GM19468 (cell line): ENCODE results near the gene LAMA3.
"Not testable (repeated sequence)": the region's sequence is repeated elsewhere in the genome, so short reads cannot be mapped to it uniquely, and the experiment has no call there.

ENCODE experiments used
- ATAC-seq: cut with Tn5 transposase; IDR thresholded peaks from one replicate; pipeline ENCODE4 v1.9.1; 2021; ENCODE audit warnings: mild to moderate bottlenecking, moderate library complexity, moderate number of reproducible peaks; ENCODE audit not compliant: unreplicated experiment; ENCODE audit errors: extremely low read depth

LAMA3 gene

DNA sequence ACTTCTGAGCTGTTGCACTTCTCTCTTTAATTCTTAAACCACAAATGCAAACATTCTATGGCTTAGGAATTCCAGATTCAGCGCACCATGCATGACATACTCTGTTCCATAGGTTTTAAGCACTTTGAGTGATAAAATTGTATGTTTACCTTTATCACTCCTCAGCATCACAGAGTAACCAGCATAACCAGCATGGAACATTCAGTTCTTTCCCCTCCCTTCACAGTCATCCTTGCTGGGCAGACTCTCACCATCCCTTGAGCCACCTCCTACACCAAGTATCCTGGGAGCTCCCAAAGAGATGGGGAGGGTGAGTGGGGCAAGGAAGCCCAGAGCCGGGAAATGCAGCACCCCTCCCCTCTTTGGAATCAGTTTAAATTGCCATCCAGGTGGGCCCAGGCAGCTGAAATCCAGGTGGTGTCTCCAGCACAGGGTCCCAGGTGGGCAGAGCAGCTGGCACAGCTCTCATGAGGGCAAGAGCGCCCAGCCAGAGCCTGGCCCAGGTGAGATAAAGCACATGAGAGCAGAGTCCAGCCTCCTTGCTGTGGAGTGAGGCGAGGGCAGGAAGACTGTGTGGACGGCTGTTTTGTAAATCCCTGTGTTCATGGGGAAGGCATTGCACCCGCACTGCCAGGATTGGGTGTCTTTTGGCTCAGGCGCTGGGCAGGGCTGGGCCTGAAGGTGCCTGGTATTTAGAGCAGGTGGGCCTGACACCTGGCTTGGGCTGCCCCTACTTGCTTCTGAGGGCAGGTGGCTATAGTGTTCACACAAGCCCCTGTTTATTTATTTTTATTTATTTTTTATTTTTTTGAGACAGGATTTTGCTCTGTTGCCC, 36.8 kb downstream of the LAMA3 start:
- ATAC-seq, result no peak

DNA sequence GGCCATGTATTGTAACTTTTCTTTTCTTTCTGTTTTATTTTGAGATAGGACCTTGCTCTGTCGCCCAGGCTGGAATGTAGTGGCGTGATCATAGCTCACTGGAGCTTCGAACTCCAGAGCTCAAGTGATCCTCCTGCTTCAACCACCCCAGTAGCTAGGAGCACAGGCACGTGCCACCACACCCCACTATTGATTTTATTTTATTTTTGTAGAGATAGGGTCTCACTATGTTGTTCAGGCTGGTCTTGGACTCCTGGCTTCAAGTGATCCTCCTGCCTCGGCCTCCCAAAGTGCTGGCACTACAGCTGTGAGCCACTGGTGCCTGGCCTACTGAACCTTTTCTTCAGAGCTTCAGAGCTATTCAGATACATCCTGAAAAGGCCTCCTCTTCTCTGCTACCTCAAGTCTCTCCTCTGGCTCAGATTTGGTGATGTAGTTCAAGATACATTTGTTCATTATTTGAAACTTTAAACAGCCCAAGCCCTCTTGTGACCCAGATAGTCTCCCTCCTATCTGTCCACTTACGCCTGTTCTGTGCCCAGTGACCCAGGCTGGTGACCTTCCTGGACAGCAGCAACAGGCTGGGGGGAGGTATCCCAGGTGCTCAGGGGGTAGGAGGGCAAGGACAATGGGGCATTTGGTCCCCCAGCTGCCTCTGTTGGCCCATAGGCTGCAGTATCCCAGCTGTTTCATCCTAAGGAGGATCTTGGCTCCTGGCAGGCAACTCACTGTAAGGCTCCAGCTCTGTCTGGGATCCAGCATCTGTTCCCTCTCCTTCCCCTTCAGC, 38.6 kb downstream of the LAMA3 start:
- no peak for ATAC-seq

GRCh38 chr18:23730857-23731256, 41.6 kb downstream of the LAMA3 start:
- ATAC-seq, result no peak

DNA sequence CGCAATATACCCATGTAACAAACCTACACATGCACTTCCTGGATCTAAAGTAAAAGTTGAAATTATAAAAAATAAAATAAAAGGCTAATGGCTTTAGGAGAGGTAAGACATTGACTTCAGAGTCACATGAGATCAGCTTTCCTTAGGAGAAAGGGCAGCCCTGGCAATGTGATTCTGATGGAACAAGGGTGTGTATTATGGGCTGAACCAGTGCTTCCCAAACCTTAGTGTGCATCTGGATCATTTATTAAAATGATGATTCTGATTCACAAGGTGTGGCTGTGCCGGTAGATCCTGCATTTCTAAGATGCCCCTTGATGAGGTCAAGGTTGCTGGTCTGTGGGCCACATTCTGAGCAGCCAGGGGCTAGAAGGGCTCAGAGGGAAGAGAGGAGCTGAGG, 42.6 kb downstream of the LAMA3 start:
- no peak for ATAC-seq

- ATAC-seq, result no peak
Measured at GRCh38 chr18:23732439-23732838, 43.2 kb downstream of the LAMA3 start.

GRCh38 chr18:23733265-23733664, 44.0 kb downstream of the LAMA3 start:
- ATAC-seq, result not testable (repeated sequence)

- ATAC-seq, result no peak
Measured at GRCh38 chr18:23733895-23734294, 44.6 kb downstream of the LAMA3 start.

- no peak for ATAC-seq
Measured at GRCh38 chr18:23735021-23735464, 45.8 kb downstream of the LAMA3 start.

- ATAC-seq, result no peak
Measured at GRCh38 chr18:23737578-23737977, 48.3 kb downstream of the LAMA3 start.

- no peak for ATAC-seq
Measured at GRCh38 chr18:23738151-23738550, 48.9 kb downstream of the LAMA3 start.

GRCh38 chr18:23738575-23738974, 49.3 kb downstream of the LAMA3 start:
- ATAC-seq, result no peak

GRCh38 chr18:23740105-23740830, 51.0 kb downstream of the LAMA3 start:
- no peak for ATAC-seq

DNA sequence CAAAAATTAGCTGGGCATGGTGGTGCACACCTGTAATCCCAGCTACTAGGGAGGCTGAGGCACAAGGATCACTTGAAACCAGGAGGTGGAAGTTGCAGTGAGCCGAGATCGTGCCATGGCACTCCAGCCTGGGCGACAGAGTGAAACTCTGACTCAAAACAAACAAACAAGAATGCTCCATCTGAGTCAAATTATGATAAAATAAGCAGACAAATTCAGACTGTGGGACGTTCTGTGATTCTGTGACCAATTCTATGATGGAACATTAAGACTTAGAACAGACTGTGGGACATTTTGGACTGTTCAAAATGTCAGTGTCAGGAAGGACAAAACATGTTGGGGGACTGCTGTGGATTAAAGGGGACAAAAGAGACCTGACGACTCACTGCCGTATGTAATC, 52.7 kb downstream of the LAMA3 start:
- ATAC-seq, result not testable (repeated sequence)

DNA sequence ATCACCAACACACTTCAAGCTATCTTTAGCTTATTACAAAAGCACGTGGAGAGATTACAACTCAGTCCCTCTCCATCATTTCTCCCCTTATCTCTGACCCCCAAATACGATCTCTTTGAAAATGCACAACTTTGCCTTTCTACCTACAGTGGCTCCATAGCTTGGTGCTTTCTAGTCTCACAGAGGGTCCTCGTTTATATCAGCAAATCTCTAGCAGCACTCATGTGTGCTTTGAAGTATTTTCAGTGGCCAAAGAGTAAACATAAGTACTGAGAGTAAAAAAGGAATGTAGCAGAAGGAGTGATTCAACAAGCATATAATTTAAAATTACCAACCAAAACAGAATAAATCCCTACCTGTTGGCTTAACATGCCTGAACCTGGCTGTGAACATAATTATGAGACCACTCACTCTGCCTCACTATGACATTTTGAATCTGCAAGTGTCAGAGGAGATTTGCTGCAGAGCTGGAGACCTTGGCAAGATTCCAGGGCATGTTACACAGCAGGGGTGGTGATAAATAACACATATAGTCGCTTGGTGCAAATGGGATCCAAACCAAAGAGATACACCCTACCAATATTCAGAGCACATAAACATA, 54.6 kb downstream of the LAMA3 start:
- no peak for ATAC-seq

- ATAC-seq, result no peak
Measured at GRCh38 chr18:23745366-23745765, 56.1 kb downstream of the LAMA3 start.

DNA sequence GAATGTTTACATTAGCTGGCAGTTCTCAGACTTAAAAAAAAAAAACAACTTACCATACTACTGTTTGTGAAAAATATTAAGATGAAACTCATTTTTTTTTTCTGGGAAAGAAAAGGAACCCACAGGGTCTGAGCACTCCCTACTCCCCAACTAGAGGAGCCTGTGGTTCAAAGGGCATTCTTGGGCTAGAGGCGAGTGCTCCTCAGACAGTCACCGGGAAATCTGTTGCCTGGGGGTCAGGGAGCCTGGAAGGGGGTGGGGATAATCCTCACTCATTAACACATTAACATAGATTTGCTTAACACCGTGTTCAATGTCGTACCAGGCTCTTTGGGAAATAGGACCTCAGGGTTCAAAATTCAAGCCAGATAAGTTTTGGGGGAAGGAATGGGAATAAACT, 57.6 kb downstream of the LAMA3 start:
- no peak for ATAC-seq

GRCh38 chr18:23752363-23752762, 63.1 kb downstream of the LAMA3 start:
- no peak for ATAC-seq

GRCh38 chr18:23752796-23753195, 63.5 kb downstream of the LAMA3 start:
- no peak for ATAC-seq

- ATAC-seq, result no peak
Measured at GRCh38 chr18:23756590-23757436, 67.6 kb downstream of the LAMA3 start.

- ATAC-seq, result no peak
Measured at GRCh38 chr18:23757437-23757733, 68.1 kb downstream of the LAMA3 start.
